Hindlimb muscle (tissue), 1 donor: ENCODE results near the gene TRIM14. TPM values are rescaled to one million over a fixed set of nuclear protein-coding genes. Genes with fewer than 3 reads are reported as not detected.

ENCODE experiments used
- DNase-seq: peaks from one replicate; pipeline ENCODE4 v3.0.0-alpha.2; 2013
- polyA plus RNA-seq: library from polyadenylated mRNA; unstranded; fragments of 120-200 nt; gene quantifications from one replicate; pipeline ENCODE4 v1.2.1, GENCODE V29; 2013; ENCODE audit not compliant: insufficient read length

TRIM14 gene, protein sequence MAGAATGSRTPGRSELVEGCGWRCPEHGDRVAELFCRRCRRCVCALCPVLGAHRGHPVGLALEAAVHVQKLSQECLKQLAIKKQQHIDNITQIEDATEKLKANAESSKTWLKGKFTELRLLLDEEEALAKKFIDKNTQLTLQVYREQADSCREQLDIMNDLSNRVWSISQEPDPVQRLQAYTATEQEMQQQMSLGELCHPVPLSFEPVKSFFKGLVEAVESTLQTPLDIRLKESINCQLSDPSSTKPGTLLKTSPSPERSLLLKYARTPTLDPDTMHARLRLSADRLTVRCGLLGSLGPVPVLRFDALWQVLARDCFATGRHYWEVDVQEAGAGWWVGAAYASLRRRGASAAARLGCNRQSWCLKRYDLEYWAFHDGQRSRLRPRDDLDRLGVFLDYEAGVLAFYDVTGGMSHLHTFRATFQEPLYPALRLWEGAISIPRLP
- polyA plus RNA-seq, result 1.1 TPM

DNA sequence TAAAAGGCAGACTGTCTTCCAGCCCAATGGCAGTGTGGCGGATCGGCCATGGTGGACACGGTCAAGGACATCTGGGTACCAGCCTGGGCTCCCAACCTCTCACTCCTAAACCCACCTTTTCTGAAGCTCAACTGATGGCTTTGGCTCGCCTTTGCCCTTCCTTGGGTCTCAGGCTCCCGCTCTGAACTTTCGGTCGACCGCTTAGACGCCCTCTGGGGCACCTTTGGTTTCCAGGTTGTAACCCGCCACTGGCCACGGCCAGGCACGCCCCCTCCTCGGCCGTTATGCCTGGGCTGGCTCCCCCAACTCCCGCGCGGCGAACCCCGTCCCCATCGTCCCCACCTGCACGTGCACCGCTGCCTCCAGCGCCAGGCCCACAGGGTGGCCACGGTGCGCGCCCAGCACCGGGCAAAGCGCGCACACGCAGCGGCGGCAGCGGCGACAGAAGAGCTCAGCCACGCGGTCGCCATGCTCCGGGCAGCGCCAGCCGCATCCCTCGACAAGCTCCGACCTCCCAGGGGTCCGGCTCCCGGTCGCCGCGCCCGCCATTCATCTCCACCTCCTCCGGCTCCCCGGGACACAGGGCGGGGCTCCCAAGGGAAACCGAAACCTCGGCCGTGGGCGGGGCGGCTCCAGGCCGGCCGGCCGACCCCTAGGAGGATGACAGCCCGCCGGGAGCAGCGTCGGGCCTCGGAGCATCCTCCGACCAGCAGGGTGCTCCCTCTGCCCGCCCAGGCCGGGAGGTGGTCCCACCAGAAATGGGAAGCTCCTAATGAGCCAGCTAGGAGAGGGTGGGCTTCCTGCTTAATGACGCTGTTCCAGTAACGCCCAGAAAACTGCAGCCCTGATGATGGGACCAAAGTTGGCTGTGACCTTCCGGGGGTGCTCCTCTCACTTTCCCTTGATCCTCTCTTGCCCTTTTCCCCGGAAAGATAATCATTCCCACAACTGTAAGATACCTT lies at the start of gene TRIM14:
TSS of gene TRIM14 (minus strand) at position 583 of the 962 bp plus-strand sequence. CDS start at position 549, 34 bp downstream.
- DNase-seq, result peak; percentile 15

DNA sequence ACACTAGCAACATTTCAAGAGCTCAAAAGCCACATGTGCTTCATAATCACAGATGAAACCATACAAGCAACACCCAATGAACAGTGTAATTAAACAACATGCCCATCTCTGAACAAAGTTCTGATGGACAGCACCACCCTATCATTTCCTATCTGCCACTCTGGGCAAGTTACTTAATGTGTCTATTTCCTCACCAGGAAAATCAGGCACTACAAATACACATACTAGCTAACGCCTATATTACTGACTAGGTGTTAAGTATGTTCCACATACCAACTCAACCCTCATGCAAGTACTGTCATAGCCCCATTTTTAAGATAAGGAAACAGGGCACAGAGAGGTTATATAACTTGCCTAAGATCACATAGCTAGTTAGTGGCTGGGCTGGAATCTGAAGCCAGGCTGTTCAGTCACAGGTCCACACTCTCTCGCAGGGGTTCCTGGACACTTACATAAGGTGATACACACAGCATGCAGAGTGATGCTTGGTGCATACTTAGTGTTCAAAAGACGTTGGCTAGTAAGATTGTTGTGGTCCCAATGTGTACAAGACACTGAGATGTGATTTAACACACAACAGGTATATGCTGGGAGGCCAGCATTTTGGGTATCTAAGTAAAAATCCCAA lies 49.2 kb upstream of the TRIM14 start:
- no peak for DNase-seq

DNA sequence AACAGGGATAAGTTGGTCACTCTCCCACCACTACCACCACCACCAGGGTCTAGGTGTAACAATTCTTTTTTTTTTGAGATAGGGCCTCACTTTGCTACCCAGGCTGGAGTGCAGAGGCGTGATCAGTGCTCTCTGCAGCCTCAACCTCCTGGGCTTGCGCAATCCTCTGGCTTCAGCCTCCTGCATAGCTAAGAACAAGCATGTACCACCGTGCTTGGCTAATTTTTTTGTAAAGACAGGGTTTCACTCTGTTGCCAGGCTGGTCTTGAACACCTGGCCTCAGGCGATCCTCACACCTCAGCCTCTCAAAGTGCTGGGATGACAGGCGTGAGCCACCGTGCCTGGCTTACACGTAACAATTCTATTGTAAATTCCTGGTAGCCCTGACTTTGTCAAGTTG lies 45.9 kb upstream of the TRIM14 start:
- DNase-seq, result no peak

DNA sequence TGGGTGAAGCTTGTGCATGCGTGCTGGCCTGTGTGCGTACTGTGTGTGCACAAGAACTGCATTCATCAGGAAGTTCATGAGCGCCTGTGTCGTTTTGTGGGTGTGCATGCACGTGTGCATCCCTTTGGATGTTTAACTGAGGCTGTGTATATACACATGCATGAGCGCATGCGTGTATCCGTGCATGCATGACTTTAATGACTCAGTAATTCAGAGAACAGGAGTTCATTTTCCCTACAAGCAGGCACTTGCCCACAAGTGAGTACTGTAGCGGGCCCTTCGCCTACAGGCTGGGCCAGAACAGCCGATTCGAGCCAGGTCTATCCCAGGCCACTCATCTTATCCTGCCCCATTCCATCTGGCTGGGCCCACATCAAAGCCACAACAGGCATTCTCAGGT lies 43.6 kb upstream of the TRIM14 start:
- DNase-seq, result no peak

DNA sequence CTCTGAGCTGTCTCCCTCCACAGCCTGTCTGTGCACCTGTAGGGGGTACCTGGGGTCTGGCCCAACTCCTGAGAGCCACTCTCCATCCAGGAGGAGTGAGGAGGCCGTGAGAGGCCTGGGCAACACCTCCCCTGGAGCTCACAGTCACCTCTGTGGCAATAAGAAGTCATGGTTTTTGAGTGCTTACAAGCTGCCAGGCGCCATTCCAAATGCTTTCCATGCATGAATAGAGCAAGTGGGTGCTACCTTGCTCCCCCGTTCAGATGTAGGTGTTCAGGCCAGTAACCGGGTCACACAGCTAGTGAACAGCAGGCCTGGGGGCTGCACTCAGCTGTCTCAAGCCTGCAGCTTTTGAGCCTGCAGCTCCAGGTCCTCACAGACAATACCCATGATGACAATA lies 42.8 kb upstream of the TRIM14 start:
- DNase-seq, result no peak

DNA sequence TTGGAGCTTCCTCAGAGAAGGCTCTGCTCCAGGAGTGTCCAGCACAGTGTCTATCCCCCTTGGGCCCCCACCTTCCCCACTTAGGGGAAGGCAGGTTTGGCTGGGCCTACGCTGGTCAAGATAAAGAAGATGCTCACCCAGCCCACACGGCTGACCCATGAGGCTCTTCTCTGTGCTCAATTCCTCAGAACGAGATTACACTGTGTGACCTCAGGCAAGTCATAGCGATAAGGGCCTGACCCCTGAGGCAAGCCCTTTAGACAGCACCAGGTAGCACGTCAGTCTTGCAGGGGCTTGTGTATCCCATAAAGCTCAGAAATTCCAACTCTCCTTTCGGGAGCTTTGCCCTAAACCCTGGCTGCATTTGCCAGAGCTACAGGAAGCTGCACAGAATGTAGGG lies 40.8 kb upstream of the TRIM14 start:
- DNase-seq, result no peak

DNA sequence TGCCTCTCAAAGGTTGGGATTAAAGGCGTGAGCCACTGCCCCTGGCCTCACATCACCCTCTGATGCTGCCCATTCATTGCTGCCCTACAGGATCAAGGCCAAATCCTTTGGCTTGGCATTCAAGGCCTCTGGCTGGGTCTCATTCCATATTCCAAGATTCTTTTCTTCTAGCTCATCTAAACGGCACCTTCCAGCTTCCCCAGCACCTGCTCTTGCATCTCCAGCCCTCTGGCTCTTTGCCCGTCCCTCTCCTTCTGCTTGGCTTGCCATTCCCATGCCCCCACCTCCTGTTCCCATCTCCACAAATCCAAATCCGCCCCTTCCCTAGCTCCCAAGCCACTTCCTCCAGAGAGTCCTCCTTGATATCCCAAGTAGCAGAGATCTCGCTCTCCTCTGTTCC lies 40.3 kb upstream of the TRIM14 start:
- no peak for DNase-seq

DNA sequence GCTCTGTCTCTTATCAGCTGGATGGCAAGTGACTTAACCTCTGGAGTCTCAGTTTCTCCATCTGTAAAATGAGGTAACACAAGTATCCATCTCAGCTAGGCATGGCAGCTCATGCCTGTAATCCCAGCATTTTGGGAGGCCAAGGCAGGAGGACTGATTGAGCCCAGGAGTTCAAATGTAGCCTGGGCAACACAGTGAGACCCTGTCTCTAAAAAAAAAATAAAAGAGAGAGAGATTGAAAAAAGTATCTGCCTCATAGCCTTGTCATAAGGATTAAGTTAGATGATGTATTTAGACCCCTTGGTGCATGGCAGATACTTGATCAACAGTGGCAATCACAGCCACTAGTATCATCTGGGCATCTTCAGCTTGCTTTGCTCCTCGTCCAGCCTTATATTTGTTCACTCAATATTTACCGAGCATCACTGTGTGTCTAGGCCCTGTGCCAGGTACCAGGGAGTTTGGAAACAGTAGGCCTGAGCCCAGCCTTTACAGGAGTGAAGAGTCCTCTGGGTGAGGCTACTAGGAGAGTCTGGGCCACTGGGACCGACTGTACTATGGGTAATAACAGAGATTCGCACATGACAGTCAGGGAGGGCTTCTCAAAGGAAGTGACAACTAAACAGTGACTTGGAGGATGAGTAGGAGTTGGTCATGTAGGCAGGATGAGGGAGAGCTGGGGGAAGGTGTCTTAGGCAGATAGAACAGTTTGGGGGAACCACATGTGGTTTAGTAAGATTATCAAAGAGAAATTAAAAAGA lies 39.2 kb upstream of the TRIM14 start:
- DNase-seq, result no peak

DNA sequence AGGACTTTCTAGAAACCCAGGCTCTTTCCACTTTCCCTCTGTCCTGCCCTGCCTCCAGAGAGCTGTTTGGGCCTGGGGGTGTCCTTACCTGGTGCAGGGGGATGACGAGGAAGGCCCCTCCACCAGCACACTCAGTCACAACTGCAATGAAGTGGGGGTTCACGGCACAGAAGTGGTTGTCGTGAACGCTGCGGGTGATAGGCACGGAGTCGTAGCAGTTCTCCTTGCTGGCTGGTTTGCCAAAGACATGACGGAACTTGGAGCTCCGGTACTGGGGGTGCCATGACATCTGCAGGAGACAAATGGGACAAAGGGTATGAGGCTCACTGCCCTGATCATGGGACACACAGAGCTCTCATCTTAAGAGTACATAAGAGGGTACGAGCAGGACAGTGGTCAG lies 38.4 kb upstream of the TRIM14 start:
- DNase-seq, result no peak

DNA sequence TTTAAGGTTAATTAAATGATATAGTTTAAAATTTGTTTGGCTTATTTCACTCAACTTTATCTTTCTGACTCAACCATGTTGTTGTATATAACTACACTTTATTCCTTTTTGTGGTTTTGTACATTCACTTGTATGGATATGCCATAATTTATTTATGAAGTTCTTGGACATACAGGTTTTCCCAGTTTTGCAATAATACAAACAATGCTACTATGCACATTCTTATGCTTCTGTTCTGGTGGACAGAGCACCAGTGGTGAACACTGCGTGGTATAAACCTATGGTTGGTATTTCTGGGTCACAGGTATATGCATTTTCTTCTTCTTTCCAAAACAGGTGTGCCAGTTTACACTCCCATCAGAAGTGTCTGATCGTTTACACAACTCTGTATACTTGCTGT lies 35.7 kb upstream of the TRIM14 start:
- DNase-seq, result no peak

DNA sequence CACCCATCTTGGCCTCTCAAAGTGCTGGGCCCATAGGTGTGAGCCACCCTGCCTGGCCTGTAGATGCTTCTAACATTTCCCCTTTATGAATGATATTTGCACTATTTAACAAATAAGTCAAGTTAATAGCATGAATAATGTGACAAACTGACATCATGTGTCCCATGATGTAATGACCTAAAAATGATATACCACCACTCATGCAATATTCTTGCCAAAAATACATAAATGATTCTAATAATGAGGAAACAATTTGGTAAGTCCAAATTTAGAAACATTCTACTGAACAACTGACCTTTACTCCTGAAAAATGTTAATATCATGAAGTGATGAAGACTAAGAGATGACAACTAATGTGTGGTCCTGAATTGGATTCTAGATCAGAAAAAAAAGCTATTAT lies 33.5 kb upstream of the TRIM14 start:
- no peak for DNase-seq

DNA sequence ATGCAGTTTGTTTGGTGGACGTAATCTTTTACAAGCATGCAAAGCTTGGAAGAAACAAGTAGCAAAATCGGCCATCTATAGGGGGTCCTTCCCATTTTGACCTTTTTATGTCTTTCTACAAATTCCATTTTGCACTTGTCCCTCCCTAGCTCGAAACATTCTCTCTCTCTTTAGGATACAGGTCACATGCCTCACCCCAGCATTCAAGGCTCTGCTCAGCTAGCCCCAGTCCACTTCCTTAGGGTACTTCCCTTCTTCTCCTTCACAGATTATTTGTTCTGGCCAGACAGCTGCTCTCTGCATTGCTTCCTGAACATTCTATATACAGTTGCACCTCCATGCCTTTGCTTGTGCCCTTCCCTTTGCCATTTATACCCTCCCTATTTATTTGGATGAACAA lies 31.7 kb upstream of the TRIM14 start:
- no peak for DNase-seq

DNA sequence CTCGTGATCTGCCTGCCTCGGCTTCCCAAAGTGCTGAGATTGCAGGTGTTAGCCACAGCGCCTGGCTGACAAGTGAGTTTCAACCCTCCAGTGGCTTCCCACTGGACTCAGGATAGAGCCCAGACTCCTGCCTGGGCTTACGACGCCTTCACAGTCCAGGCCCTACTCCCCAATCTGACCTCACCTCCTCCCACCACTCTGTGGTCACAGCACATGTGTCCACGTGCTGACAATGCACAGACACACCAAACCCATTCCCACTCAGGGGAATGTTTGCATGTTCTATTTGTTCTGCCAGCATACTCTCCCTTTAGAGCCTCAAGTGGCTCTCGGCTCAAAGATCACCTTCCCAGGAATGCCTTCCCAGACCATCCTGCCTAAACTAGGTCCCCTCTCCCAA lies 31.1 kb upstream of the TRIM14 start:
- DNase-seq, result no peak

DNA sequence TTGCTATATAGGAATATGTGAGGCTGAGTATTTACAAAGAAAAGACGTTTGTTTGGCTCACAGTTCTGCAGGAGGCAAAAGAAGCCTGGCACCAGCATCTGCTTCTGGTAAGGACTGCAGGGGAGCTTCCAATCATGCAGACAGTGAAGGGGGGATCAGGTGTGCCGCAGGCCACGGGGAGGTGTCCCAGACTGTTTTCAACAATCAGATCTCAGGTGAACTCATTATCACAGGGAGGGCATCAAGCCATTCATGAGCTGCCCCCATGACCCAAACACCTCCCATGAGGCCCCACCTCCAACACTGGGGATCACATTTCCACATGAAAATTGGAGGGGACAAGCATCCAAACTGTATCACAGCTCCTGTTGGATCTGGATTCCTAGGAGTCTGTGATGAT lies 30.4 kb upstream of the TRIM14 start:
- DNase-seq, result no peak

DNA sequence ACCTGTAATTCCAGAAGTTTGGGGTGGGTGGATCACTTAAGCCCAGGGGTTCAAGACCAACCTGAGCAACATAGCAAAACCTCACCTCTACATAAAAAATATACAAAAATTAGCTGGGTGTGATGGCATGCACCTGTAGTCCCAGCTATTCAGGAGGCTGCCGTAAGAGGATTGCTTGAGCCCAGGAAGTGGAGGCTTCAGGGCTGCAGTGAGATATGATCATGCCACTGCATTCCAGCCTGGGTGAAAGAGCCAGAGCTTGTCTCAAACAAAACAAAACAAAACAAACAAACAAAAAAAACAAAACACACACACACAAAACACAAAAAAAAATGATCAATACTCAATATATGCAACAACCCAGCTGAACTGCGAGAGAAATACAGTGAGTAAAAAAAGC lies 29.5 kb upstream of the TRIM14 start:
- no peak for DNase-seq

DNA sequence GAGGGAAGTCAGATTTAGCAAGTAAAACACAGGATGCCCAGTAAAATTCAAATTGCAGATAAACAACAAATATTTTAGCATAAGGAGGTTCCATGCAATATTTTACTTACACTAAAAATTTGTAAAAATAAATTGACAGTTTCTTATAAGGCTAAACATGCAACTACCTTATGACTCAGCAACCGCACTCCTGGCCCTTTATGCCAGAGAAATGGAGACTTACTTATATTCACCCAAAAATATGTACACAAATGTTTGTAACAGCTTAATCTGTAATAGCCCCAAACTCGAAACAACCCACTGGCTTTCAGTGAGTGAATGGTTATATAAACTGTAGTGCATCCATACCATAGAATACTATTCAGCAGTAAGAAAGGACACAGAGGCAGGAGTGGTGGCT lies 28.6 kb upstream of the TRIM14 start:
- no peak for DNase-seq

DNA sequence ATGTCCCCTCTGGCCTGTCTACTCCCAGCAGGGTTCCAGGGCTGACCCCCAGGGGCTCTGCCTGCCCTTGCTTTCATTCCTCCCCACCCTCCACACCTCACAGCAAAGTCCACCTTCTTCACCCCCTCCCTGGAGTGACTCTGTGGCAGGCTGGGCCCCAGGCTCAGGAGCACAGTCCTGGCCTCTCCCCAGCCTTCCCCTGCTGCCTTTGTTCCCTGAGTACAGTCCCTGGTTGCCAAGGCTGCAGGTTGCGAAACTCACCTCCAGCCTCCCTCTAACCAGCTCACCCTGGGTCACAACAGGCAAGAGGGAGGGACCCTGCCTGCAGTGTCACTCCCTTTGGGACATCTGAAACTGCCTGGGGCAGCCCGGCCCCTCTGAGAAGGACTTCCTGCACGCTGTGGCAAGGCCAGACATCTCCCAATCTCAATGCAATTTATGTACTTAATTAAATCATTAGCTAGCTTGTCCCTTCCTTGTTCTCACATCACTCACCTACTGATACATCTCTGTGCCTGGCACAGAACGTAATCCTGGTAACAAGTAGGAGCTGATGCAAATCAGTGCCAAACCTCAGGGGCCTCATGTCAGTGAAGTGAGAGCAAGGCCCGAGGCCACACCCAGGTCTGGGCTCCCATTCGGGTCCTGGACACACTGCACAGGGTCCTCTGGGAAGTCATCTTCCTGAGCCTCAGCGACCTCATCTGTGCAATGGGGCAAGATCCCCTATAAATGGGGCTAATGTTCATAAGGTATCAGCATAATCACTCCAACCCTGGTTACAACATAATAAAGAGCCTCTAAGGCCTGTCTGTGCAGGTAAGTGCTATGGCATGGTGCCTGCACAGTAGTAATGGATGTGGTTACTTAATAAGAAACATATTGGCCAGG lies 27.3 kb upstream of the TRIM14 start:
- no peak for DNase-seq

DNA sequence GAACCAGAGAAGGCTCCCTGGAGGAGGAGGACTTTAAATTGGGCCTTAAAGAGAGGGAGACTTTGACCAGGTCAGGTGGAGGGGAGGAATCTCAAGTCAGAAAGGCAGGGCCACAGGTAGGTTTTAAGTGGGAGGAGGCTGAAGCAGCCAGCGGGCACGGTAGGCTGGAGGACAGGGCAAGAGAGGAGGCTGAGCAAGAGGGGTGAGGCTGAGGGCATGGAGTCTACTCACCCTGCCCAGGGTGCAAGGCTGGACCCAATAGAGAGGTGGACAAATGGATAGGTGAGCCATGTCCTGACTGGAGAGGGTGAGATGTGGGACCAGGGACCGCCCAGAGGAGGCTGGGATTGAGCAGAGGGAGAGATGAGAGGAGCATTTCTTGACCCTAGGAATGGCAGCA lies 25.6 kb upstream of the TRIM14 start:
- no peak for DNase-seq

DNA sequence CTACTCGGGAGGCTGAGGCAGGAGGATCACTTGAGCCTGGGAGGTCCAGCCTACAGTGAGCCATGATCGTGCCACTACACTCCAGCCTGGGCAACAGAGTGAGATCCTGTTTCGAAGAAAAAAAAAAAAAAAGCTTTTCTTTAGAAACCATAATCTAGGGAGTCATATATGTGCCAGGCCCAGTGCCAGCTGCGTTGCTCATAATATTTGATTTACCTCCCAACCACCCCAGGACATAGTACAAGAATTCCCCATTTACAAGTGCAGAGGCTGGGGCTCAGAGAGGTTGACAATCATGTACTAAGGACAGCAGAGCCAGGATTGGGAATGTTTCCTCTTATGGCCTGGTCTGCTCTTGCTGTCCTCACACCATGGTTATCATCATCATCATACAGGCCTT lies 25.1 kb upstream of the TRIM14 start:
- DNase-seq, result no peak

DNA sequence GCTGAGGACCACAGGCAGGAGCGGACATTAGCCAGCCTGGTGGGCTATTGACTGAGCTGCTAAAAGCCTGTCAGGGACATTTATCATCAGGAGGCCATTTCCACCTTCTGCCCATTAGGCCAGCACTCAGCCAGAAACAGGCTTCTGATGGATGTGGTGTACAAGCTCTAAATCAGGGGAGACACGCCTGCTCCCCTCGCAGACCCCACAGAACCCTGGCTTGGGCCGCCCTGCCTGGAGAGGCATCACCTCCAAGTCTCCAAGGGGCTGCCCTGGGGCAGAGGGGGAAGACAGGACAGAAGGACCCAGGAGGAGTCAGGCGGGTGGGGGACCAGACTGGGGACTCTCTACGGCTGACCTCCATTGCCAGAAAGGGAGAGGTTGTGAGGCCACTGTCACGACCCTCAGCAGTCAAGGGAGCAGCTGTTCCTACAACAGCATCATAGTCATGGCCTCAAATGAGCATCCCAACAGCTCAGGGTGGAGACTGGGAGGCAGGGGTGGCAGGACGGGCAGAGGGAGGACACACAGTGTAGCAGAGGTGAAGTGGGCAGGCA lies 24.0 kb upstream of the TRIM14 start:
- no peak for DNase-seq
